ENCODE data around the gene EMC7. TPM values are rescaled to one million over a fixed set of nuclear protein-coding genes. Genes with fewer than 3 reads are reported as not detected.

The EMC7 gene
- total and polyA plus RNA-seq, 10 donors, result 27.1 to 47.5 (median 39.4) TPM

DNA sequence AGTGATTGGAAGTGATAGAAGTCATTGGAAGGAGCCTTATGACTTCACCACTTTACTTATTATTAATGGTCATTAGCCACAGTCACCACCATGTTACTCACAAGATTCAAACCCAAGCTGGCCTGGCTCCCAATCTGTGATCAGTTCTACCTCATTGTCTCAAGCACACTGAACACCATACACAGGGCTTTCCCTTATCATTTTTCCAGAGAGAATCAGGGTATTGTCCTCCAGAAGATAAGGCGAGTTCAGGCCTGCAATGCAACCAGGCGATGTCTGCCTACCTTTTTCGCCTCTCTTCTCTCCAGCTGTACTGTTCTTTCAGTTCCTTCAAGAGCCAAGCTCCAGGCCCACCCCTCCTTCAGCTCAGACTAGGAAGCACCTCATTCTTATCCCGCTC, 24.9 kb downstream of the EMC7 start:
- no peak overlapping the region for H3K4me3 ChIP-seq
- H3K36me3 ChIP-seq, result peaks cover 0 to 14% (median 1%) of the 10 kb centered on the region in 6 donors
- TF ChIP-seq, protein P1, sequence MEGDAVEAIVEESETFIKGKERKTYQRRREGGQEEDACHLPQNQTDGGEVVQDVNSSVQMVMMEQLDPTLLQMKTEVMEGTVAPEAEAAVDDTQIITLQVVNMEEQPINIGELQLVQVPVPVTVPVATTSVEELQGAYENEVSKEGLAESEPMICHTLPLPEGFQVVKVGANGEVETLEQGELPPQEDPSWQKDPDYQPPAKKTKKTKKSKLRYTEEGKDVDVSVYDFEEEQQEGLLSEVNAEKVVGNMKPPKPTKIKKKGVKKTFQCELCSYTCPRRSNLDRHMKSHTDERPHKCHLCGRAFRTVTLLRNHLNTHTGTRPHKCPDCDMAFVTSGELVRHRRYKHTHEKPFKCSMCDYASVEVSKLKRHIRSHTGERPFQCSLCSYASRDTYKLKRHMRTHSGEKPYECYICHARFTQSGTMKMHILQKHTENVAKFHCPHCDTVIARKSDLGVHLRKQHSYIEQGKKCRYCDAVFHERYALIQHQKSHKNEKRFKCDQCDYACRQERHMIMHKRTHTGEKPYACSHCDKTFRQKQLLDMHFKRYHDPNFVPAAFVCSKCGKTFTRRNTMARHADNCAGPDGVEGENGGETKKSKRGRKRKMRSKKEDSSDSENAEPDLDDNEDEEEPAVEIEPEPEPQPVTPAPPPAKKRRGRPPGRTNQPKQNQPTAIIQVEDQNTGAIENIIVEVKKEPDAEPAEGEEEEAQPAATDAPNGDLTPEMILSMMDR (IDR thresholded peaks at IDR 0.05 in 8 of 11, conservative IDR thresholded peaks at IDR 0.05 in 3 of 11), result no peak
- TF ChIP-seq POLR2A (IDR thresholded peaks at IDR 0.05), result no peak
- no peak for TF ChIP-seq POLR2AphosphoS5 (IDR thresholded peaks at IDR 0.05)
- 91 to 99% (median 94%) methylated on average over 4 of the region's 4 CpGs for WGBS, 5 donors
- no peak overlapping the region for H3K27ac ChIP-seq
- H3K4me1 ChIP-seq, result no peaks in the 10 kb centered on the region
- peaks cover 0 to 11% (median 2%) of the 10 kb centered on the region in 8 donors for H3K9me3 ChIP-seq
- DNase-seq, result no peak
- intact Hi-C loops (cut with DNase I; ENCODE audit: low total_unique reads), result no loop called here
- H3K27me3 ChIP-seq (replicated peaks in 1 of 7), result no peaks in the 10 kb centered on the region

DNA sequence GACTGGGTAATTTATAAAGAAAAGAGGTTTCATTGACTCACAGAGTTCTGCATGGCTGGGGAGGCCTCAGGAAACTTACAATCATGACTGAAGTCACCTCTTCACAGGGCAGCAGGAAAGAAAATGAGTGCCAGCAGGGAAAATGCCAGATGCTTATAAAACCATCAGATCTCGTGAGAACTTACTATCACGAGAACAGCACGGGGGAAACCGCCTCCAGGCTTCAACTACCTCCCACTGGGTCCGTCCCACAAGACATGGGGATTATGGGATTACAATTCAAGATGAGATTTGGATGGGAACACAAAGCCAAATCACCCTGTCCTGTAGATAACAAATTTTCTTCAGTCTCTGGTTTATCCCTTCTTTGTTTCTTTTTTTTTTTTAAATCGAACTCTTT, 31.7 kb downstream of the EMC7 start:
- WGBS, 5 donors, result 82 to 94% (median 90%) methylated on average over 6 of the region's 6 CpGs
- Histone ChIP-seq H3K4me3 (no peak overlapping the region), H3K4me1 (no peaks in the 10 kb centered on the region), H3K27ac (no peak overlapping the region), H3K27me3 (replicated peaks in 1 of 7) (no peaks in the 10 kb centered on the region), H3K36me3 (peaks cover 0 to 6% (median 0%) of the 10 kb centered on the region in 6 donors), H3K9me3 (peaks cover 0 to 8% (median 0%) of the 10 kb centered on the region in 8 donors)
- no peak for DNase-seq
- intact Hi-C loops (cut with DNase I; ENCODE audit: low total_unique reads), result no loop called here
- TF ChIP-seq POLR2AphosphoS5 (IDR thresholded peaks at IDR 0.05) (no peak), POLR2A (IDR thresholded peaks at IDR 0.05) (no peak)
- TF ChIP-seq, protein P1 (IDR thresholded peaks at IDR 0.05 in 8 of 11, conservative IDR thresholded peaks at IDR 0.05 in 3 of 11), result no peak

DNA sequence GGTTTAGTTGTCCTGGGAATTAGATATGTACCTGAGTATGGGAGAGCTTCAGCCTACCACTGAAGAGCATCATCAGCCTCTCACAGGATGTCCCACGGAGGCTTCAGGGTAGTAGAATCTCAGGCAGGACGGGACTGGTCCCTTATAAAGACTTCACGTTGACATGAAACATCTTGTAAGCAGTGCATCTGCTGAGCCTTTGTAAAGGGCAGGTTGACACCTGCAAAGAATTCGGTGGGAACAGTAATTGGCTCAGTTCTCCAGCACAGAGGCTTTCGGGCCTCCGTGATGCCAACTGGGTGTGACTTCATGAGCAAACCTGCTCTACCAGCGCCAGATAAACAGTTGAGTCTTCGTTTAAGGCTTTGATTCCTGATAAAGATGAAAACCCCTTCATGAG, 35.7 kb downstream of the EMC7 start:
- peaks cover 0 to 6% (median 0%) of the 10 kb centered on the region in 6 donors for H3K36me3 ChIP-seq
- intact Hi-C loops (cut with DNase I; ENCODE audit: low total_unique reads), result no loop called here
- TF ChIP-seq POLR2A (IDR thresholded peaks at IDR 0.05), result no peak
- TF ChIP-seq, protein P1 (IDR thresholded peaks at IDR 0.05 in 8 of 11, conservative IDR thresholded peaks at IDR 0.05 in 3 of 11), result no peak
- TF ChIP-seq POLR2AphosphoS5 (IDR thresholded peaks at IDR 0.05), result no peak

DNA sequence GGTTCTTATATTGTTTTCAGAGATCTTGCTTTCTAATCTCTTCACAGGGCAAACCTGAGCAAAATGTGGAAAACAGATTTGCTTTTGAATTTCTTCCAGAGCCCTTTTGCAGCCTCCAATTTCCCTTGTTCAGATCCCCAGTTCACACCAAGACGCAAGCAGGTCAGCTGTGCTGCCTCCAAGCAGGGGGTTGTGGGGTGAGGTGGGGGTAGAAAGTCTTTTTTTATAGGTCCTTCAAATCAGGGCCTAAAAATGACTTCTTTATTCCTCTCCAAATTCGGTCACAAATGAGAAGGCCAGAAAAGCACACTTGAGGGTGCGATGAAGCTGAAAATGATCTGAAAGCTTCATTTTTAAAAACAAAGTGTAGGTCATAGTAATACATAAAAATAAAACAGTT, 36.4 kb downstream of the EMC7 start:
- WGBS, 5 donors, result 90 to 94% (median 92%) methylated on average over 3 of the region's 3 CpGs
- peaks cover 0 to 6% (median 0%) of the 10 kb centered on the region in 6 donors for H3K36me3 ChIP-seq
- no peaks in the 10 kb centered on the region for H3K9me3 ChIP-seq
- H3K27me3 ChIP-seq (replicated peaks in 1 of 7), result no peaks in the 10 kb centered on the region
- no peak overlapping the region for H3K4me3 ChIP-seq
- no peak for DNase-seq
- no peak overlapping the region for H3K27ac ChIP-seq
- intact Hi-C loops (cut with DNase I; ENCODE audit: low total_unique reads), result no loop called here
- TF ChIP-seq POLR2AphosphoS5 (IDR thresholded peaks at IDR 0.05), result no peak
- TF ChIP-seq, protein P1 (IDR thresholded peaks at IDR 0.05 in 8 of 11, conservative IDR thresholded peaks at IDR 0.05 in 3 of 11), result no peak
- no peak for TF ChIP-seq POLR2A (IDR thresholded peaks at IDR 0.05)
- peaks cover 0 to 7% (median 5%) of the 10 kb centered on the region in 6 donors for H3K4me1 ChIP-seq

More for the DNA sequence above, 35.7 kb downstream of the EMC7 start:
- DNase-seq, result no peak
- Histone ChIP-seq H3K4me3 (no peak overlapping the region), H3K27ac (no peak overlapping the region), H3K4me1 (peaks cover 0 to 7% (median 5%) of the 10 kb centered on the region in 6 donors), H3K9me3 (no peaks in the 10 kb centered on the region), H3K27me3 (replicated peaks in 1 of 7) (no peaks in the 10 kb centered on the region)
- WGBS, 5 donors, result 83 to 92% (median 89%) methylated on average over 8 of the region's 8 CpGs
